Adipose tissue (tissue), 3 donors: ENCODE data around the gene DPH7. TPM values are rescaled to one million over a fixed set of nuclear protein-coding genes. Genes with fewer than 3 reads are reported as not detected.
"Not testable (repeated sequence)": the region's sequence is repeated elsewhere in the genome, so short reads cannot be mapped to it uniquely, and the experiment has no call there.

Source experiments
- H3K27ac ChIP-seq: one replicate; pipeline ENCODE4 v1.5.1; 2013; ENCODE audit warnings: low read depth, low read length
- WGBS, 3 donors: extraction: QIAGEN DNeasy Blood & Tissue Kit; methylation state at CpG; one replicate each; pipeline ENCODE4 v1.1.7; 2013; 5-methylcytosine and 5-hydroxymethylcytosine counted together
- polyA plus RNA-seq, 3 donors: library from polyadenylated mRNA; stranded (reverse); fragments of 200-250 nt; gene quantifications; one replicate each; pipeline ENCODE4 v1.2.3, GENCODE V29; 2013
- donor health status: healthy with polysubstance abuse.
- donor health status: Bipolar disorder and iron deficiency.
- donor health status: healthy.

Gene DPH7
- 10 to 100 TPM; 12.8 to 33.4 (median 19.2) TPM for polyA plus RNA-seq

GRCh38 chr9:137578518-137579258 is at the start of gene DPH7:
DPH7 (minus strand) TSS chr9:137578925; CDS start chr9:137578777, 148 bp downstream.
- 1 to 2% (median 1%) methylated on average over 81 to 82 of the region's 82 CpGs for WGBS, 3 donors
- H3K27ac ChIP-seq = no peak within 1 kb of the TSS

- 96 to 98% (median 97%) methylated on average over 14 of the region's 14 CpGs for WGBS, 3 donors
- not testable (repeated sequence) for H3K27ac ChIP-seq
Measured at GRCh38 chr9:137627406-137627805, 48.7 kb upstream of the DPH7 start.

DNA sequence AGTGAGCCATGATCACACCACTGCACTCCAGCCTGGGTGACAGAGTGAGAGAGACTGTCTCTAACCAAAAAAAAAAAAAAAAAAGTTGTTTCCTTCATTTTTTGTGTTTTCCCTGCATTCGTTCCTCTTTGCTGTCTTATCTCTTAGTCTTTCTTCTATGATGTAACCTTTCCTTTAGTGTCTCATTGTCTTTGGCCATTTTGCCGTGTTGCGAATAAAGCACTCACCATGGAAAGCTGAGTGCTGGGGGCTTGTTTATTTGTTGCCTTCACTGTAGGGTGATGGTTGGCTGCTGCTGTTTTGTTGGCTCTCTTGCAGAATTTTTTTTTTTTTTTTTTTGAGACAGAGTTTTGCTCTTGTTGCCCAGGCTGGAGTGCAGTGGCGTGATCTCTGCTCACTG is 47.7 kb upstream of the DPH7 start:
- 65 to 86% (median 74%) methylated on average over 4 of the region's 4 CpGs for WGBS, 3 donors
- H3K27ac ChIP-seq = no peak overlapping the region

GRCh38 chr9:137622211-137622610 is 43.5 kb upstream of the DPH7 start:
- WGBS, 3 donors = 84 to 88% (median 87%) methylated on average over 8 of the region's 8 CpGs
- not testable (repeated sequence) for H3K27ac ChIP-seq

- WGBS, 3 donors = 55 to 62% (median 60%) methylated on average over 6 of the region's 6 CpGs
- H3K27ac ChIP-seq = no peak overlapping the region
Measured at GRCh38 chr9:137621131-137621757, 42.5 kb upstream of the DPH7 start.

DNA sequence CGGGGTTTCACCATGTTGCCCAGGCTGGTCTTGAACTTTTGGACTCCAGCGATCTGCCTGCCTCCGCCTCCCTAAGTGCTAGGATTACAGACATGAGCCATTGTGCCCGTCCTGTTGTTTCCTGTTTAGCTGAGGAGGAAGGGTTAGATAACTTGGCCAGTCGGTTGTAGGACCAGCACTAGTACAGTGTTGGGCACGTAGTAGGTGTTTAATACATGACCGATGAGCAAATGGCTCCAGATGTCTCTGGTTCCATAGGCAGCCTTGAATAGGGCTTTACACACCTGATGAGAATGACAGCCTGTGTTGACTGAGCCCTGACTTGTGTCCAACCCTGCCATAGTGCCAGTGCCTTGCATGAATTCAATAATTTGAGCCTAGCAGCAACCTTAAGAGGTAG is 41.9 kb upstream of the DPH7 start:
- 61 to 71% (median 69%) methylated on average over 7 of the region's 7 CpGs for WGBS, 3 donors
- H3K27ac ChIP-seq = no peak overlapping the region

GRCh38 chr9:137620048-137620405 is 41.3 kb upstream of the DPH7 start:
- WGBS, 3 donors = 49 to 56% (median 50%) methylated on average over 4 of the region's 4 CpGs

DNA sequence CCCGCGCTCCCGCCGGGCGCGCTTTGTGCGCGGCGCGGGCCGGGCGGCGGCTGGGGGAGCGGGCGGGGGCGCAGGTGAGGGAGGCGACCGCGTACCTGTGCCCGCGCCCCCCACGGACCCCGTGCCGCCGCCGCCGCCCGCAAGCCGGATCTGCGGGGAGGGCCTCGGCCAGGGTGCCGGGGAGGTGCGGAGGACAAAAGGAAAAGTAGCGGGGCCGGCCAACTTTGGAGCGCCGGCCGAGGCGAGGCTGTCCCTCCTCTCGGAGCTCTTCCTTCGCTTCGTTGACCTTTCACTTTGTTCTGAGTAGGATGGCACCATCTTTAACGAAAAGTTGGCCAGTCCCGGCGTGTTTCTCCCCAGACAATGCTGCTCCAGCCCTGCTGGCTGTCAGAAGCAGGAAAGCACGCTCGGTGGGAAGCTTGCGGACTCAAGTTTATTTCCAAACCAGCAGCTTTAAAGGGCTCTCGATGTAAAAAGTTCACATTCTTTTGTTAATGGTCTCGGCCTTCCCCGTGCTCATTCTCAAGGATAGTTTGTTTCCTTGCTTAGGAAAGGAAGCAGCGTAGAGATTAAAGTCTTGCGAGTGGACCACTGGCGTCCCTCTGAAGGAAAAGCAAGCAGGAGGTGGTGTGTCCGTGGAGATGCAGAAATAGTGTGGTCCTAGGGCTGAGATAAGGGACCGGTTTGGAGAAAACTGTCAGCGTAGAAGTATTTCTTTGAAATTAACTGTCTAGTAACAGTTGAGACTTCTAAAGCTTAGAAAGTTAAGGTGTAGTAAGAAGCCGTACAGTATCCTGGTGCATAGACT is 40.7 kb upstream of the DPH7 start:
- 0 to 1% (median 0%) methylated on average over 41 to 51 of the region's 58 CpGs for WGBS, 3 donors
- H3K27ac ChIP-seq = no peak overlapping the region

More at GRCh38 chr9:137620048-137620405, 41.3 kb upstream of the DPH7 start:
- no peak overlapping the region for H3K27ac ChIP-seq

- H3K27ac ChIP-seq = peak within 1 kb of the TSS; percentile 13
- WGBS, 3 donors = 0 to 1% (median 1%) methylated on average over 80 to 85 of the region's 94 CpGs
Measured at GRCh38 chr9:137618105-137619067, 39.7 kb upstream of the DPH7 start, which contains the start of gene EHMT1. EHMT1 (plus strand) TSS chr9:137619005; CDS start chr9:137619029, 24 bp downstream.

- WGBS, 3 donors = 50 to 94% (median 91%) methylated on average over 18 to 19 of the region's 19 CpGs
- H3K27ac ChIP-seq = no peak overlapping the region
Measured at GRCh38 chr9:137615387-137615871, 36.7 kb upstream of the DPH7 start.

GRCh38 chr9:137614631-137615386 is 36.1 kb upstream of the DPH7 start:
- WGBS, 3 donors = 83 to 96% (median 93%) methylated on average over 24 to 25 of the region's 25 CpGs

DNA sequence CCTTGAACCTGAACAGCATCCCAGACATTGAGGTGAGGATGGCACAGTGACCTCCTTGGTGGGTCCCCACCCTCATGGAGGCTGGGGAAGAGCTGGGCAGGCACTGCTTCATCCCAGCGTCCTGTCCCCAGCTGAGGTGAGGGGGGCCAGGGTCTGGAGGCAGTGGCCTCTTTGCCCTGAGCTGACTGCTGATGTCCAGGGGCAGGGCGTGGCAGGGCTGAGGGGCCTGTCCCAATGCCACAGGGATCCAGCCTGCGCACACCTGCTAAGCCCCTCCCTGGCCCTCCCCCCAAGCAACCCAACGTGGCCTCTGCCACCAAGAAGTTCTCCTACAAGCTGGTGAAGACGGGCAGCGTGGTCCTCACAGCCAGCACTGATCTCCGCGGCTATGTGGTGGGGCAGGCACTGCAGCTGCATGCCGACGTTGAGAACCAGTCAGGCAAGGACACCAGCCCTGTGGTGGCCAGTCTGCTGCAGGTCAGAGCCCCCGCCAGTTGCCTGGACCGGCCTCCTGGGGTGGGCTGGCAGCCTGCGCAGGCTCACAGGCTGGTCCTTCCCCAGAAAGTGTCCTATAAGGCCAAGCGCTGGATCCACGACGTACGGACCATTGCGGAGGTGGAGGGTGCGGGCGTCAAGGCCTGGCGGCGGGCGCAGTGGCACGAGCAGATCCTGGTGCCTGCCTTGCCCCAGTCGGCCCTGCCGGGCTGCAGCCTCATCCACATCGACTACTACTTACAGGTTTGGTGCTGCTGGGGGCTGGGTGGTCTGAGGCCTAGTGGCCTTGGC is 35.2 kb upstream of the DPH7 start:
- 93 to 94% (median 93%) methylated on average over 27 of the region's 27 CpGs for WGBS, 3 donors
- no peak overlapping the region for H3K27ac ChIP-seq

More at GRCh38 chr9:137614631-137615386, 36.1 kb upstream of the DPH7 start:
- no peak overlapping the region for H3K27ac ChIP-seq

DNA sequence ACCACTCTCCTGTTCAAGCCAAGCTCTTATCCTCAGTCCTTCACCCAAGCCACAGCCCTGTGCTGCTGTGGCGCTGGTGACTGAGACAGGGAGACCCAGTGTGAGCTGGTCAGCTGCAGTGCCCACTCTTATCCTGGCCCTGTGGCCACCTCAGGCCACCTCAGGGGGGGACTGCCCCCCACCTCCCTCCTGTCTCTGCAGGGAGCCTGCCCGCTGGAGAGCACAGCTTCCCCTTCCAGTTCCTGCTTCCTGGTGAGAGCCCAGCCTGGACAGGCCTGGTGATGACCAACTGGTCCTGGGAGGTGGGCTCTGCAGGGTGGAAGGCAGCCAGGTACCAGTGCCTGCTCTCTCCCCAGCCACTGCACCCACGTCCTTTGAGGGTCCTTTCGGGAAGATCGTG is 34.5 kb upstream of the DPH7 start:
- H3K27ac ChIP-seq = no peak overlapping the region
- 72 to 90% (median 84%) methylated on average over 5 of the region's 5 CpGs for WGBS, 3 donors

- H3K27ac ChIP-seq = no peak overlapping the region
- WGBS, 3 donors = 66 to 70% (median 68%) methylated on average over 8 of the region's 8 CpGs
Measured at GRCh38 chr9:137612741-137613142, 34.0 kb upstream of the DPH7 start.

- no peak overlapping the region for H3K27ac ChIP-seq
- WGBS, 3 donors = 30 to 44% (median 40%) methylated on average over 19 to 21 of the region's 21 CpGs
Measured at GRCh38 chr9:137611623-137612609, 33.2 kb upstream of the DPH7 start.
